ENCODE results near the gene PRDX2.

The PRDX2 gene

DNA sequence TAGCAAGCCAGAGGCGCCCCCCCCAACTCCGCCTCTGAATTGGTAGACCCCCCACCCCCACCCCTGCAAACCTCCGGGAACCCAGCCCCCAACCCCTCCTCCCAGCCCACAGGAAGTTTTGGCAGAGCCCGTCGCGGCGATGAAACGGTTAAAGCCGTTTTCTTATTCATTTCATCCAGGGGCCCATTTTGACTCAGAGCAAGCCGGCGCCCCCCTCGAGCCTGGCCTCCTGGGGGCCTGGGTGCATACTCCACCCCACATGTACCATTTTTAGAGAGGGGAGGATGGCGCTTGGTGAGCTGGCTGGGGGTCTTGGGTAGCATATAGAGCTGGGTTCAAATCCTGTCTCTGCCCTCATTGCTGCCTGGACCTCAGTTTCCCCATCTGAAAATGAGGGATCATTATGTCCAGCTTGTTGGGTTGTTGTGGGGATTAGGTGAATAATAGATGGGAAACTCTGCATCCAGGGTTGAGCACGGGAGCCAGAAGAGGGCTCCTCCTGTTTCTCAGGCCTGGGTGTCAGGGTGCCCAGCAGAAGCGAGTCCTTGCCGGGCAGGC is 18.2 kb downstream of the PRDX2 start:
- peak in 1 of 58 donors; percentile 29 for DNase-seq

DNA sequence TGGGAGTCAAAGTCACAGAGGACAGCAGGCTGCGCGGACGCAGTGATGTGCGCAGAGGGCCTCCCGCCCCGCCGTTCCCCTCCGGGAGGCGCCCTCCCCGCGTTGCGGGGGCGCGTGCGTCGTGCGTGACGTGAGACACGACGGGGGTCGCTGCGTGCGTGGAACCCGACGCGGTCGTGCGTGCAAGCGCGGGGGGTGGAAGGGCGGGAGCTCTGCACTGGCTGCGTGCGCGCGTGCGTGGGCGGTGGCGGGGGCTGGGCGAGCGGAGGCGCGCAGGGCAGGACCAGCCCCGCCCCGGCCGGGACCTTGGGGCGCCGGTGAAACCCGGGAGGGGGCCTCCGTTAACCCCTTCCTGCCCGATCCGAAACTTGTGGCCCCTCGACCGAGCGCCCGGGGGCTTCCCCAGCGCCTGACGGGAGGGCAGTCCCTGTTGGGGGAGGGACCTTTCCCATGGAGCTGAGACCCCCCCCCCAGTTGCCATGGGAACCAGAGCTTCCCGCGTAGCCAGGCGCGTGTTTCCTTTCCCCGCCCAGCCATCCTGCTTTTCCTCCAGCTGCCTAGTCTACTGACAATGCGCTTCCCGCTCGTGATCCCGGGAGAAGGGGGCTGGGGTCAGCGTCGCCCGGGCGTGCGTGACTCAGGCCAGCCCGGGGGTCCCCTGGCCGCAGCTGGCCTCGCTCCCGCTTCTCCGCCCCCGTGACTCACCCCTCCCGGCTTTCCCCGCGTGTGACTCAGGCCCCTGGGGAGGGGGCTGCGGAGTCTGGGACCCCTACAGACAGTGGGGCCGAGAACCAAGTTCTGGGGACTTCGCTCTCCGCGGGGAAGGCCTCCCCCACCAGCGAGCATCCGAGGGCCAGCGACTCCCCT is 18.9 kb downstream of the PRDX2 start:
- peak; percentile 55 to 95 (median 89) for DNase-seq

DNA sequence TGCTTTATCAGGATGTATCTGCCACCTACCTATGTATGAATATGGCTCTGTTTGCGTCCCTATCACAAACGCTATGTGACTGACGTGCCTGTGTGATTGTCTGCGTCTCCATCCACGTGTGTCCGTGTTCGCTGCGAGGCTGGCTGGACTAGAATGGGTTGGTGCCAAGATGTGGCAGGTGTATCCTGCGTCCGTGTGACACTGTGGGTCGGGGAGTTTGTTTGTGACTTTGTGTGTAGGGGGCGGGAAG is 19.5 kb downstream of the PRDX2 start:
- peak in 2 of 58 donors; percentile 75 to 80 for DNase-seq

DNA sequence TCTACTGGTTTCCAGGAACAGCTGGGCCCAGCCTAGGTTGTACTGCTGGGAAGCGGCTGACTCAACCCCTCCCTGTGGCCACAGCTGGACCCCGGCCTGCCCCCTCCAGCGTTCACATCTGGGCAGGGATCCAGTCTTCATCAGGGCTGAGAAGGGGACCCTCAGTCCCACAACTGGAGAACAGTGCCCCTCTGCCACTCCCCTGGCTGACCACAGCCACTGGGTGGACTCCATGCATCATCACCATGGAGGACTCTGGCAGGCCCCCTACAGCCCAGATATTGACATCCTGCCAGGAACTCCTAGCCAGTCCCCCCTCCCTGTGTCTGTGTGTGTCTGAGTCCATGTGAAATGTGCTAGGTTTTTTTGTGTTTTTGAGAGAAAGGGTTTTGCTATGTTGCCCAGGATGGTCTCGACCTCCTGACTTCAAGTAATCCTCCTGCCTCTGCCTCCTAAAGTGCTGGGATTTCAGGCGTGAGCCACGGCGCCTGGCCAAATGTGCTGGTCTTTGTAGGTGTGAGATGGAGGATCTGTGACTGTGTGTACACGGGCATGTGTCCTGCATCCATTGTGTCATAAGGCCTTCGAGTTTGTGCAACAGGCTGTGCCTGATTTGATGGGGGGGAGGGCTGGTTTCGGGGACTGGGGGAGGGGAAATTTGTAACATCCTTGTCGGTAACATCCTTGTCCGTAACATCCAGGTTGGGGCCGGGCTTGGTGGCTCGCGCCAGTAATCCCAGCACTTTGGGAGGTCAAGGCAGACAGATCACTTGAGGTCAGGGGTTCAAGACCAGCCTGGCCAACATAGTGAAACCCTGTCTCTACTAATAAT is 22.2 kb downstream of the PRDX2 start:
- peak in 23 of 58 donors; percentile 6 to 55 (median 28) for DNase-seq

DNA sequence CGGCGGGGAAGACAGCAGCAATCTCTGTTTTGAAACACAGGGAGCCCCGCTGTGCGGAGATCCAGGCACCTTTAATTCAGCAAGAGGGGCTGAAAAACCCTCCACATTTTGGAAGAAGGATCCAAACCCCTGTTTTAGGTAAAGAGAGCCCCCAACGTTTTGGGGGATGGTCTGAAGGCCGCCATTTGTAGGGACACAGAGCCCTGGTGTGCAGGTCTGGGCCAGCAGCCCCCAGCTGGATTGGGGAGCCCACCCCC is 22.8 kb downstream of the PRDX2 start:
- DNase-seq, result peak in 2 of 58 donors; percentile 51 to 60

DNA sequence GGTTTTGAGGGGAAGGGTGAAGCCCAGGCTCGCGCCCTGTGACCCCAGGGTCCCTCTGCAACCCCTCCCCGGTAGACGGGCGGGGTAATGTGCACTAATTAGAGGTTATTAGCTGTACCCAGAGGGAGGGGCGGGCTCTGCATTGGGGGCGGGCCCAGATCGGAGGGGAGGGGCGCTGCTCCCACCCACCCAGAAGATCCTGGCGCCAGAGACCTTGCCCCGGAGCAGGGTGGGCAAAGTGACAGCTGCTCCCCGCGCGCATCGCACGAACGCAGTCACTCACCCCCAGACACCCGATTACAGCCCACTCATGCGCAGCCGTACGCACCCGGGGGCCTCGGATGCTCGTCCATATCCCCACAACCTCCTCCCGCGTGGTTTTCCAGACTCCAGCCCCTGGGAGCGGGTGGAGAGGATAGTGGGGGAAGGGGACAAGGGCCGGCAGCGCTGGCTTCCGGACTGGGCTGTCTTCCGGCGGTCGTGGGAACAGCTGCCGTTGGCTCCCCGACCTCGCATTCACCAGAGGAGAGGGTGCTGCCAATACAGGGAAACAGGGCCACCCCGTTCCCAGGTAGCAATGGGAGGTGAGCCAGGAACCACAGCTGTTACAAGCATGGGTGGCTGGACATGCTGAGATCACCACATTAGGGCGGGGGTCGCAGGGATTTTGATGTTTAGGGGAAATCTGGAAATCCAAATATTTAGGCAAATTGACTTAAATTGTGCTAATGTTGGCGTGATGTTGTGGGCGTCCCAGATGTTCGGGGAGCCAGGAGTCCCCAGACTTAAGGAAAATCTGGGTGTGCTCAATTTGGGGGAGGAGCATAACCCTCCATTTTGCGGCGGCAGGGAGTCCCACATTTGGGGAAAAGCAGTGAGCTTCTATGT is 23.3 kb downstream of the PRDX2 start:
- DNase-seq, result peak in 53 of 58 donors; percentile 13 to 81 (median 49)

DNA sequence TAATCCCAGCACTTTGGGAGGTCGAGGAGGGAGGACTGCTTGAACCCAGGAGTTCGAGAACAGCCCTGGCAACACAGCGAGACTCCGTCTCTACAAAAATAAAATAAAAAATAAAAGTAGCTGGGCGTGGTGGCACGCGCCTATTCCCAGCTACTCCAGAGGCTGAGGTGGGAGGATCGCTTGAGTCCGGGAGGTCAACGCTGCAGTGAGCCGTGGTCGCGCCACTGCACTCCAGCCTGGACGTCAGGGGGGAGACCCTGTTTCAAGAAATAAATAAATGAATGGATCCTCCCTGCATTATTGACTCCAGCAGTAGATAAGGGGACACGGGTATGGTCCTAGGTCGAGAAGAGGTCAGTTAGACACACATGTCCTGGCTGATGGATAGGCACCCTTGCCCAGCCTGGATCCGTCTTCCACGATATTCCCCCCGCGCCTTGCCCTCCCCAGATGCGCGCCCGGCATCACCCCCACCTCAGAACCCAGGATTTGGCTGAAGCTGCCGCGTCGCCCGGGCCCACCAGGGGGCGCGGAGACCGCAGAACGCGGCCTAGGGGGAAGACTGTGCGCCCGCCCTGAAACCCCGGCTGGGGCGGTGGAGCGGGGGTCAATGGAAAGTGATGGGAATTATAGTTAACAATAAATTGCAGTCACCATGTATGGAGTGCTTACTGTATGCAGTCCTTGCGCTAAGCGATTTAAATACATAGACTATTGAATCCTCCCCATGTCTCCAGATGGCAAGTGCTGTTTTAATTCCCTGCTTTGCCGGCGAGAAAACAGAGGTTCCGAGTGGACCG is 24.2 kb downstream of the PRDX2 start:
- peak in 57 of 58 donors; percentile 8 to 86 (median 66) for DNase-seq

DNA sequence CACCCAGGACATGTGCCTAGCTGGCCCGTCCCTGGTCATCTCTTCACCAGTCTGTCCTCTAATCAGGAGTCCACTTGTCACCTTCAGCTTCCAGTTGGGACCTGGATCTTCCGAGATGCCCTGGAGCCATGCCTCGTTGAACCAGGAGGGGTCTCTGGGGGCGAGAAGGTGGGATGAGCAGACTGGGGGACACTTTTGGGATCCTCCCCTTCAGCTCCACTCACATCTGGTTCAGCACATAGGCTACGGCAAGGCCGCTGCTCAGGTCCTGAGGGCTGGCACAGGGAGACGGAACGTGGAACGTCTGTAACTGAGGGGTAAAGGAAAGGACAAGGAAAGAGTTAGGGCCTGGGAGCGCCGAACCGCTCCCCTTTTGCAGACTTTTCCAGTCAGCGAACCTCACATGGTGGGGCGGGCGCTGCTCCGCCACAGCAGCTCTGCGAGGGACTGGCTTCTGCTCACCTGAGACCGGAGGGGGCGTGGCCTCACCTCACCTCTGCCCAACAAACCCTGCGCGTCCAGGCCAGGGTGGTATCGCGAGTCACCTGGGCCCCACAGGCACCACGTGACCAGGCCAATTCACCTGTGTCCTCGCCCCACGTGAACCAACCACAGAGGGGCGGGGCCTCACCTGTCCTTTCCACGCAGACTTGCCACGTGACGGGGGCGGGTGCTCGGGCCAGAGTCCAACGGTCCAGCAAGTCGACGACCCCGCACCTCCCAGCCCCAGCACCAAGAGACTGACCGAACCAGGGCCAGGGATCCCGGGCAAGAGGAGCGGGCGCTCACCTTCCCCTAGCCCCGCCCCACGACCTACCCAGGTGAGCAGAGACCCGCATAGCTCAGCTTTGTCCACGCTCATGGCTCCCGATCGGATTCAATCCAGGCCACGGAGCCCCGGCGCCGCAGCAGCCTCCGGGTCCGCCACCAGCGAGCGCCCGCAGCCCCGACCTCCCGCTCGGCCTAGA is 26.7 kb downstream of the PRDX2 start, which contains the start of gene HOOK2:
Gene HOOK2, minus strand, starts transcription at position 965 of the 968 bp plus-strand sequence. Its CDS starts 103 bp downstream, at position 862.
- peak in 21 of 58 donors; percentile 35 to 63 (median 49) for DNase-seq

DNA sequence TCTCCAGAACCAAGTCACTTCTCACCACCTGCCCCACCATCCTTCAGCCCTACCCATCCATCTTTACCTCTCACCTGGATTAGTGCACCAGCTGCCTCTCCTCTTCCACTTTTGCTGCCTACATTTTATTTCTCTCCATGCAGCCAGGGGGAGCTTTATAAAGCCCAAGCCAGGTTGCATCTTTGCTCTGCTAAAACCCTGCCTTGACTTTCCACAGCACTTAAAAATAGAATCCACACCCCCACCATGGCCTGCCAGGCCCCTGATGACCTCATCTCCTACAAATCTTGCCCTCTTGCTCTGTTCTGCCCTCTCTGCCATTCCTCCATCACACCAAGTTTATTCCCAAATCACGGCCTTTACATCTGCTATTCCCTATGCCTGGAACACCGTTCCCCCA is 28.0 kb downstream of the PRDX2 start:
- DNase-seq, result no peak

DNA sequence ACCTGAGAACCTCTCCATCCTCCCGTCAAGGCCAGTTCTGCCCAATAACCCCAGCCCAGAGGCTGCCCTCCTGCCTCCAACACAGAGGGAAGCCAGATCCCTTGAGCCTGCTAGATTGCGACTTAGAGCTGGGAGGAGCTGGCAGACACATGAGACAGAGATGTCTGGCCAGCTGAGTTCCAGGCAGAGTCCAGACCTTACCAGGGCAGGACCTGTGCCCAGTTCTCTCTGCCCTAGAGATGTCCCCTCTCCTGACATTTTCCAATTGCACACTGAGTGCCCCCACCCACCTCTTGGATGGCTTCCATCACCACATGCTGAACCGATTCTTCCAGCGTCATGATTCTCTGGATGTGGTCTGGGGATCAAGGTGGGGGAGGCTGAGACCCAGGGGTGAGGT is 29.3 kb downstream of the PRDX2 start:
- no peak for DNase-seq

DNA sequence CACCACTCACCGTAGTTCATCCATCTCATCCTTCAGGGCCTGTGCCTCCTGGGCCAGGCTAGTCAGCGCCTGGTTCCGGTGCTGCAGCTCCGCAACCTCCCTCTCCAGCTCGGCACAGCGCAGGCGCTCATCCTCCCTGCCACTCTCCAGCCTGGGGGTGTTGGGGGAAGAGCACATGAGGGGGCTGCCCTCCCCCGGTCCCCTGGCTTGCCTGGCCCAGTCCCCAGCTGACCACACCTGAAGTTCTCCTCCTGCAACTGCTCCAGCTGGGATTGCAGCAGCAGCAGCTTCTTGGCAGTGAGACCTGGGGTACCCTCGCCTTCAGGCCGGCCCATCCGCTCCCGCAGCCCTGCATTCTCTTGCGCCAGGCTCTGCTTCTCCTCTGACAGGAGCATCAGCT is 30.7 kb downstream of the PRDX2 start:
- no peak for DNase-seq

DNA sequence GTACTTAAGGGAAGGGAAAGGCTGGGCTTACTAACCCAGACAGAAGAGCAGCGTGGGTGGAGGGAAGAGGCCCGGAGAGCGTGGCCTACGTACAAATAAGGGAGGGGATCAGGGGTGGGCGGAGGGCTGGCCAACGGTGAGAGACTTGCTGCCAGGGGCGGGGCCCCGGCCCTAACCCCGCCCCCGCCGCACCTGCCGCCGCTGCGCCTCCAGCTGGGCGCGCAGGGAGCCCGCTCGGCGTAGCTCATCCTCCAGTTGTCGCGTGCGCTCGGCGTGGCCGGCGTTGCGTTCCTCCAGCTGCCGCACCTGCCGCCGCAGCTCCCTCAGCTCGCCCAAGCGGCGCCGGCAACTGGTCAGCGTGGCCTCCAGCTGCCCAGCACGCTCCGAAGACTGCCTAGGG is 31.9 kb downstream of the PRDX2 start:
- DNase-seq, result no peak

DNA sequence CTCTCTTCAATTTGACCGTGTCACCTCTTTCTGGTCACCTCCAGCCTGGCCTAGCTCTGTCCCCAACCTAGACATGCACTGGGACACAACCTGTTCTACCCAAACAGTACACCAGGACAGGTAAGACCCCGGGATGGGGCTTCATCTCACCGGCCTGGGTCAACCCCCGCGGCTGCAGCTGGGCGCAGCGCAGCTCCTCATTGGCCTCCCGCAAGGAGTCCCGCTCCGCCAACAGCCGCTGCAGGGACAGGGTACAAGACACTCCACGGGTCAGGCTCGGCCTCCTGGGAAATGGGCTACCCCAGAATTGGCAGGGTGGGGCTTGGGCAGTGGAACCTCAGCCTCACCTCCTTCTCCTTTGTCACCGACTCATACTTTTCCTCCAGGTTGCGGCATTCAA is 33.9 kb downstream of the PRDX2 start:
- no peak for DNase-seq

DNA sequence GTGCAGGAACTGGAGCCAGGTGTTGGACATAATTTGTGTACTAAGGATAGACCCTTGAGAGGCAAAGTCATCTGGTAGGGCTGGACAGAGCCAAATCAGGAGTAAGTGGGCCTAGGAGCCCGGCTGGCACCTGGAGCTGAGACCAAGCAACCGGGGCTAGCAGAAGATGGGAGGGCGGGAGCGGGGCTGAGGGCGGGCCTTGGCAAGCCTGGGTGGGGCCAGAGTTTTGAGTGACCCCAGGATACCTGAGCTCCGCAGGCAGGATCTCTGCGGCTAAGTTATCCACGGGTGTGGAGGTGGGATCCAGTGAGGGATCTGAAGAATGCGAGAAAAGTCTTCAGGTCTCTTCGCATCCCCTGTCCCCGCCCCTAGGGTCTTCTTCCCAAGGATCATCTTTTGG is 34.5 kb downstream of the PRDX2 start:
- no peak for DNase-seq

DNA sequence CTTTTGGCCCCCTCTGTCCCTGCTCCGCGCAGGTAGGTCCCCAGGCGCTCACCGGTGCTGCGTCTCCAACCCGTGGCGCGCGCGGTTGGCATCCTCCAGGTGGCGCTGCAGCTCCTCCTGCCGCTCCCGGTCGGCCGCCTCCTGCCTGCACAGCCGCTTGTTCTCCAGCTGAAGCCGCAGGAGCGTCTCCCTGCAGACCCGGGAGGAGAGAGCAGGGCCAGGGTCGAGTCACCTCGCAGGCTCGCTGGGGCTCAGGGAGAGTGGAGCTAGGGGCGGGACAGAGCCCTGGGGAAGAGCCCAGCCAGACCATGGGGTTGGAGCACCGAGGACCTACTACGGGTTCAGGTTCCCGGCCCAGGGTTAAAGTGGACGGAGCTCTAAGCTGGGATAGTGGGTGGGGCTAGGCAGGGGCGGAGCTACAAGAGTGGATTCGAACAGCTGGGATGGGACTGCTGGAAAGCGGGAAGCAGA is 35.5 kb downstream of the PRDX2 start:
- peak in 42 of 58 donors; percentile 14 to 85 (median 56) for DNase-seq

DNA sequence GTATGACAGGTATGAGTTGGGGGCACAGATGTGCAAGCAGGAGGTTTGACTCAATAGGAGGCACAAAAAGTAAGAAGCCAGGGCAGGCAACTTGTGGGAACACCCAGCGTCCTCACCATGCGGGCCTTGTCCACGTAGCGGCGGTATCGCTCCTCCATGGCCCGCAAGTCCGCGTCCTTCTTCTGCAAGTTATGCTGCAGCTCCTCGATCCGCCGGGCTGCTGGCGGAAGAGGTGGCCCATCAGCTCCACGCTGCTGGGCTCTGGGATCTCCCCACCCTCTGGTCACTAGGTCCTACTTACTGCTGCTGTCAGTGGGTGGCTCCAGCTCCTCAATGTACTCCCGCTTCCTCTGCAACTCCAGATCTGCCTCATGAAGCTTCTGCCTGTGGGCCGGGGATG is 36.9 kb downstream of the PRDX2 start:
- no peak for DNase-seq

DNA sequence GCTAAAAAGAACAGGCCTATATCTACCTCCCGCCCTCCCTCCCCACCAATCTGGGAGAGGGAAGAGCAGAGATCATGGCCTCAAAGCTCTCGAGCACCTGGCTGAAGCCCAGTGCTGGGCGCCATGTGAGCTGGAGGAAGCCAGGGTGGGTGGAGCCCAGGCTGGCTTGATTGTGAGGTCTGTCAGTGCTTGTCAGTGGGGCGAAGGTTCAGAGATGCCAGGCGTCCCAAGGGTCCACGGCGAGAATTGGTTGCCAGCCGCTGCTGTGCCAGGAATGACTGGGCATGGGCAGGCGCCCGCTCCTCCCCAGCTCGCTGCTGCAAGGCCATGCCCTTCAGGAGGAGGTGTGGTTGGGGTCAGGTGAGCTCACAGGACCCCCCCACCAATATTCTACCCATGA is 38.5 kb downstream of the PRDX2 start:
- no peak for DNase-seq

DNA sequence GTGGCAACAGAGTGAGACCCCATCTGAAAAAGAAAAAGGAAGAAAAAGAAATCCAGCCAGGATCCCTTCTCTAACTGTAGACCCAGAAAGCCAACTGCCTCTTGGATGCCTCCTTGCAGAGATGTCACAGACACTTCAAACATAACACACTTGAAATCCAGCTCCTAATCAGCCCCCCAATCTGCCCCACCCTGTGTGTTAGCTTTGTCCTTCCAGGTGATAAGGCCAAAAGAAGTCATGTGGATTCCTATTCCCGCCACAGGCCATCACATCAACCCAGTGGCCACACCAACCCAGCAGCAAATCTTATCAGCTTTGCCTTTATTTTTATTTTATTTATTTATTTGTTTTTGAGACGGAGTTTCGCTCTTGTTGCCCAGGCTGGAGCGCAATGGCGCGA is 41.9 kb downstream of the PRDX2 start:
- no peak for DNase-seq

Data from anterior cingulate cortex (tissue), 58 donors.